ENCODE measurements around the gene NOL7.

The NOL7 gene

DNA sequence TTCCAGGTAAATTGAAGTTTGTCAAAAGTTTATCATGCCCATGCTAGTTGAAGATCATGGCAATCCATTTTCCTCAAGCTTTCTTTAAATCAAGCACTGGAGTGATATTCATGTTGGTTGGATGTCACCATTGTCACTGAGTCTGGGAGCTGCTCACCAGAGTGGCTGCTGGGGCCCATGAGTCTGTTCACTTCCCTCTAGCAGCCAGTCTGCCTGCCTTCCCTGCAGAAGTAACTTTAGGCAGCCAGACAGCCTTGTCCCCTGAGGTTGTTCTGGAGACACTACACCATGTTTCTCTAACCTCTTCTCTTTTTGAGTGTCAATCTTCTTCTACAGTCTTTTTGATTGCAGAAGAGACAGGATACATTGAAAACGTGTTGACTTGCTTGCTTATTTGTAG is 35.2 kb upstream of the NOL7 start:
- no peak for DNase-seq (ENCODE audit: low spot score)
- TF ChIP-seq, protein P1, sequence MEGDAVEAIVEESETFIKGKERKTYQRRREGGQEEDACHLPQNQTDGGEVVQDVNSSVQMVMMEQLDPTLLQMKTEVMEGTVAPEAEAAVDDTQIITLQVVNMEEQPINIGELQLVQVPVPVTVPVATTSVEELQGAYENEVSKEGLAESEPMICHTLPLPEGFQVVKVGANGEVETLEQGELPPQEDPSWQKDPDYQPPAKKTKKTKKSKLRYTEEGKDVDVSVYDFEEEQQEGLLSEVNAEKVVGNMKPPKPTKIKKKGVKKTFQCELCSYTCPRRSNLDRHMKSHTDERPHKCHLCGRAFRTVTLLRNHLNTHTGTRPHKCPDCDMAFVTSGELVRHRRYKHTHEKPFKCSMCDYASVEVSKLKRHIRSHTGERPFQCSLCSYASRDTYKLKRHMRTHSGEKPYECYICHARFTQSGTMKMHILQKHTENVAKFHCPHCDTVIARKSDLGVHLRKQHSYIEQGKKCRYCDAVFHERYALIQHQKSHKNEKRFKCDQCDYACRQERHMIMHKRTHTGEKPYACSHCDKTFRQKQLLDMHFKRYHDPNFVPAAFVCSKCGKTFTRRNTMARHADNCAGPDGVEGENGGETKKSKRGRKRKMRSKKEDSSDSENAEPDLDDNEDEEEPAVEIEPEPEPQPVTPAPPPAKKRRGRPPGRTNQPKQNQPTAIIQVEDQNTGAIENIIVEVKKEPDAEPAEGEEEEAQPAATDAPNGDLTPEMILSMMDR (IDR thresholded peaks at IDR 0.05; ENCODE audit: extremely low read depth, insufficient read depth, missing control alignments) = no peak

DNA sequence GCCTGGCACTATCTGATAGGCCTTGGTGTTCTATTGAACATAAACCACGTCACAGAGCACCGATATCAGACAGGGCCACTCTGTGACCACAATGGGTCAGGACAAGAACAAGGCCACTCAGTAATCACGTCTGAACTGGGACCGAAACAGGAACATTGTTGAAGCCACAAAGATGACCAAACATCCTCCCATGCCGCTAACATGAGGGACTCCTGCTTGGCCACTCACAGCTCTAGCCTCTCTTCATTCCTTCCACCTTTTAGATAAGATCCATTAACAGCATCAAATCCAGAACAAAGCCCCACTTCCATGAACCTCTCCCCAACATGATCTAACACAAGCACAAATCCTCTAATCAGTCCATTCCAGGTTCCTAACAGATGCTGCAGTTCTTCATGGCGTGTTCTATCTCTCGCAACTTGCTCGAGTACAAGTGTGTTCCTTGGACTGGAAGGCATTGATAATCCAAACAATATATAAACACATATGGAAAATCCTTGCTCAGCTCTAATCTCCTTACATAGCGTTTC is 33.4 kb upstream of the NOL7 start:
- DNase-seq (ENCODE audit: low spot score) = no peak
- in situ Hi-C loops (cut with MboI; ENCODE audit: low pct_unique_long_range_greater_than_20kb, low sequenced_read_pairs, unreplicated experiment) = no loop called here
- TF ChIP-seq, protein P1 (IDR thresholded peaks at IDR 0.05; ENCODE audit: extremely low read depth, insufficient read depth, missing control alignments) = no peak

More for the DNA sequence above, 35.2 kb upstream of the NOL7 start:
- in situ Hi-C loops (cut with MboI; ENCODE audit: low pct_unique_long_range_greater_than_20kb, low sequenced_read_pairs, unreplicated experiment) = no loop called here

DNA sequence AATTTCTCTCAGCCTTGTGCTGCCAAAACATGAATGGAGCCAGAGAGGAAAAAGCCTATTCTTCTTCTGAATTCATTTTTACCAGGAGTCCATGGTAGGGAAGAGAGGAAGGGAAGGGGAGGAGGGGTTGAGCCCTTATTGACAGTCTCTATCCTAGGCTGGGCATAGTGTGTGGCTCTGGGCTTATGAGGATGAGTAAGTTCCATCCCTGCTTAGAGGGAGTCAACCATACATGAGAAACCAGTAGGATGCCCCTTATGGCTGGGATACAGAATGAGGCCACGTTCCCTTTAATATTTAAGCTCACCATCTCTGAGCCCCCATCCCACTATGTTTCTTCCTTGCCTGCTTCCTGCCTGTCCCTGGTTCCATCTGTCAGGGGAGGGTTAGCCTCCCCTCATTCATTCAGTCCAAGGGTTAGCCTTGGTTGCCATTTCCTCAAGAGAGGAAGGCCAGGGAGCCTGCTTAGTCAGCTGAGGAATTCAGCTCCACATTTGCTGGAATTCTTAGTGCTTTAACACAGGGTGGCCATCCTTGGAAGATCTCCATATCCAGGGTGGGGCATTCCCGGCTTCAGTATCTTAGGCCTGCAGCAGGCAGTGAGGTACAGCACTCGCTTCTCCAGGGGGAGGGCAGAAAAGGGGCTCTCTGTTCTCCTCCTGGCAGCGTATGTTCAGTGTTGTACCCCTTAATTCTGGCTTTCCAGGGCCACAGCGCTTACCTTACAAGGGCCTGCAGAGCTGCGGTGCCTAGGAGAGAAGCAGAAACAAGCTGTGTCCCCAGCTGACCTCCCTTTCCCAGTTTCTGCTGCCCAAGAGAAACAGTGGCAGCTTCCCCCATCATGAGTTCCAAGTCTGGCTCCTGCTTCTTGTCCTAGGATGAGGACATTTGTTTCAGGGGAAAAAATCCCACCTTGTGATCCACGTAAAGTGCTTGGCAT is 28.3 kb upstream of the NOL7 start:
- TF ChIP-seq, protein P1 (IDR thresholded peaks at IDR 0.05; ENCODE audit: extremely low read depth, insufficient read depth, missing control alignments) = no peak
- in situ Hi-C loops (cut with MboI; ENCODE audit: low pct_unique_long_range_greater_than_20kb, low sequenced_read_pairs, unreplicated experiment) = no loop called here
- DNase-seq (ENCODE audit: low spot score) = no peak

DNA sequence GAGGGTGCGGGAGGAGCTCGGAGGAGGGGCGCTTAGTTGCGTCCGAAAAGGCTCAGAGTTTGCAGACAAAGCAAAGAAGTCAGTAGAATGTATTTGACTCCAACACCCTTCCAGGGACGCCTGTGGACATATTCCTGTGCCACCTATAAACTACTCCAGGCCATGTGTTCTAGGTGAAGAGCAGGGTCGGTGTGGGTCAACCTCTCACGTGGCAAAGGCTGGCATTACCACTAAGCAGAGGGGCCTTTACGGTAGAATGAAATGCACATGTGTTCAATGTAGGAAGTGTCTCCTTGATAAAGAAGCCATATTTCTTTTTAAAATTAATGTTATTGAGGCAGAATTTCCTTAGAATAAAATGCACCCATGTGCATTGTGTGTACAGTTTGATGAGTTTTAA is 25.3 kb upstream of the NOL7 start:
- in situ Hi-C loops (cut with MboI; ENCODE audit: low pct_unique_long_range_greater_than_20kb, low sequenced_read_pairs, unreplicated experiment) = no loop called here
- TF ChIP-seq, protein P1 (IDR thresholded peaks at IDR 0.05; ENCODE audit: extremely low read depth, insufficient read depth, missing control alignments) = no peak
- no peak for DNase-seq (ENCODE audit: low spot score)

DNA sequence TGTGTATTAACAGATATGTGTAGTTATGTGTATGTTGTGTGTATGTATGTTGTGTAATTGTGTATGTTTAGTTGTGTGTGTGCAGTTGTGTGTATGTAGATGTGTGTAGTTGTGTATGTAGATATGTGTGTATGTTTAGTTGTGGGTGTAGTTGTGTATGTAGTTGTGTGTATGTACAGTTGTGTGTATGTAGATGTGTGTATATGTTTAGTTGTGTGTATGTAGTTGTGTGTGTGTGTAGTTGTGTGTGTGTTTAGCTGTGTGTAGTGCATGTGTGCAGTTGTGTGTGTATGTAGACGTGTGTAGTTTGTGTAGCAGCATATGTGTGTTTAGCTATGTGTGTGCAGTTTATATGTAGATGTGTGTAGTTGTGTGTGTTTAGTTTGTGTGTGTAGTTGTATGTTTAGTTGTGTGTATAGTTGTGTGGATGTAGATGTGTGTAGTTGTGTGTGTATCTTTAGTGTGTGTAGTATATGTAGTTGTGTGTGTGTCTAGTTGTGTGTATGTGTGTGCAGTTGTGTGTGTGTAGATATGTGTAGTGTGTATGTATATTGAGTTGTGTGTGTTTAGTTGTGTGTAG is 24.5 kb upstream of the NOL7 start:
- in situ Hi-C loops (cut with MboI; ENCODE audit: low pct_unique_long_range_greater_than_20kb, low sequenced_read_pairs, unreplicated experiment) = no loop called here
- DNase-seq (ENCODE audit: low spot score) = no peak
- TF ChIP-seq, protein P1 (IDR thresholded peaks at IDR 0.05; ENCODE audit: extremely low read depth, insufficient read depth, missing control alignments) = no peak

DNA sequence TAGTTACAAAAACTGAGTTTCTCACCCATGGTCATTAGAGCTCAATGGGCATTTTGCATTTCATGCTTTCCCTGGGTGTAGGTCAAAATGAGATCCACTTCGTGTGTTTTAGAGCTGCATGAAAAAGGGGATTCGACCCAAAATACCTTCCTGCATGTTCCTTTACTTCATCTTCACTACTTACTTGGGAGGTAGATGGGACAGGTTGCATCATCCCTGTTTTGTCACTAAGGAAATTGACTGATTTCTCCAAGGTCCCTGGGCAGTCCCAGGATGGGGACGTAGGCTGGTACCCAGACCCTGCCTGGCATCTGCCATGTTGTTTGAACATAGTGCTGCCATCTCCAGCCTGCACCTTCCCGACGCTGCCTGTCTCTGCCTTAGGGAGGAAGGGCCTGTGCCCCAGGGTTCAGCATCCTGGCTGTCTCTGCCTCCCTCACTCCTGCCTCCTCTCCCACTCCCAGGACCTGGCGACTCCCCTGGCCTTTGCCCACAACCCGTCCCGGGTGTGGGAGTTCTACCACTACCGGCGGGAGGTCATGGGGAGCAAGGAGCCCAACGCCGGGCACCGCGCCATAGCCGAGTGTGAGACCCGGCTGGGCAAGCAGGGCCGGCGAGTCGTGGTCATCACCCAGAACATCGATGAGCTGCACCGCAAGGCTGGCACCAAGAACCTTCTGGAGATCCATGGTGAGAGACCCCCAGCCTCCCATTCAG is 23.8 kb upstream of the NOL7 start:
- in situ Hi-C loops (cut with MboI; ENCODE audit: low pct_unique_long_range_greater_than_20kb, low sequenced_read_pairs, unreplicated experiment) = no loop called here
- TF ChIP-seq, protein P1 (IDR thresholded peaks at IDR 0.05; ENCODE audit: extremely low read depth, insufficient read depth, missing control alignments) = no peak
- no peak for DNase-seq (ENCODE audit: low spot score)
